HPDE6-E6E7 (cell line): ENCODE results near the gene SLC32A1.

Source experiments
- DNase-seq: peaks from one replicate; pipeline ENCODE4 v3.0.0; 2011; ENCODE audit warnings: missing footprints; ENCODE audit errors: extremely low spot score

The SLC32A1 gene

GRCh38 chr20:38723848-38724625 is at the start of gene SLC32A1:
Gene SLC32A1, plus strand, starts transcription at chr20:38724486. Its CDS starts 239 bp downstream, at chr20:38724725.
- DNase-seq = no peak

DNA sequence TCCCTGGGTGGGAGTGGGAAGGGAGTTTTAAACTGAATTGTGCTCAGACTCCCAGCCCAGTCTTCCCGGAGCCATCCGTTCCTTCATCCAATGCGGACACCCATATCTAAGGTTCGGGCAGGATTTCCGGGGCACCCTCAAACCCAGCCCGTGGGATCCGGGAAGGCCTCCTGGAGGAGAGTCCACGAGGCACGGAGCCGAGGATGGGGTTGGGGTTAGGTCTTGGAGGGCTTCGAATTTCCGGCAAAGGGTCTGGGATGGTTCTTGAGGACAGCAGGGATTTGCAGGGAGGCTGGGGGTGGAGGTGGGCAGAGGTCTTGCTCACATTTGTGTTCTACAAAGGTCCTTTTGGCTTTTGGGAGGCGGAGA is 49.5 kb upstream of the SLC32A1 start:
- no peak for DNase-seq

DNA sequence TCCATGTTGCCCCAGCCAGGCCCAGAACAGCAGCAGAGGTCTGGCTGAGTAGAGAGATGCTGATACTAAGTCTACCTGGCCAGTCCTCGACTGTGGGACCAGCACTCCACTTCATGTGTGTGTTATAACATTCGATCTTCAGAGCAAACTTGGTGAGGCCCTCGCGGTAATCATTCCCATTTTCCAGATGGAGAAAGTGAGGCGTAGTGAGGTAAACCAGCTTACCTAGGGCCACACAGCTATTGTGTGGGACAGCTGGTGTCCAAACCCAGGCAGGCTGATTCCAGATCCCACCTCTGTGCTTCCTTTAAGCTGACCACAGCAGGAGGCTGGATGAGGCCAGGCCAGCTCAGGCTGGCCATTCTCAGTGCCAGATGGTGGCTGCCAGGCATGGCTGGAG is 47.7 kb upstream of the SLC32A1 start:
- DNase-seq = no peak

DNA sequence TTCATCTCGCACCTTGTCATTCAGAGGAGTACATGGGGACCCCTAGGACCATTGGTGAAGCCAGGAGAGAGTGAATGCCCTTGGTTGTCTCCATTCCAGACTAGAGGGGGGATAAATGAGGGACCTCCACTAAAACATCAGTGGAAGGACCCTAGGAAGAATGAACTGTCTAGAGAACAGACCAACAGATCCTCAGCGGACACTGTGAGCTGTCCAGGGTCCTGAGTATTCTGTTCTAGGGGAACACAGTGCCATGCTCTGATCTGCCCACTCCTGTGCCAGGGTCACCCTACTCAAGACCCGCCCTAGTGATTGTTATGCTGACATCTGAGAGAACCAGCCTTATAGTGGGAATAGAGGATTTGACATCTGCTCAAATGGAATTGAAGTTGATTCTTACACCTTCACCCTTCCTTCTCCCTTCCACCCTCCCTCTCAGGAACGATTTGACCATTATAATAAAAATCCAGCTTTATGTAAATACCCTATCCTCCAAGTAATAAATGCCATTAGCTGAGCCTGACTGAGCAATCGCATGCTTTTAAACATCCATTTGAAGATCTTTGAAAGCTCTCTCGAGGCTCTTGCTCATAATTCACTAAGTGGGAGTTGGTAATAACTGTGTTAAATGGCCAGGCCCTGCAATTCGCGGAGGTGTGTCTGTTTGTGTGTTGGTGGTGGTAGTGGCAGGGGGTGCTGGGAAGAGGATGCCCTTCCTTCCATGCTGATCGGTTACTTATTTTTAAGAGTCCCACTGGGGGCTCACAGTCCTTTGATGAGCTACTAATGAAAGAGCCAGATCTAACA is 43.6 kb upstream of the SLC32A1 start:
- DNase-seq = no peak

- DNase-seq = no peak
Observed at GRCh38 chr20:38685271-38685670, 39.0 kb upstream of the SLC32A1 start.

- DNase-seq = peak; percentile 84
Observed at GRCh38 chr20:38685853-38686473, 38.3 kb upstream of the SLC32A1 start.

DNA sequence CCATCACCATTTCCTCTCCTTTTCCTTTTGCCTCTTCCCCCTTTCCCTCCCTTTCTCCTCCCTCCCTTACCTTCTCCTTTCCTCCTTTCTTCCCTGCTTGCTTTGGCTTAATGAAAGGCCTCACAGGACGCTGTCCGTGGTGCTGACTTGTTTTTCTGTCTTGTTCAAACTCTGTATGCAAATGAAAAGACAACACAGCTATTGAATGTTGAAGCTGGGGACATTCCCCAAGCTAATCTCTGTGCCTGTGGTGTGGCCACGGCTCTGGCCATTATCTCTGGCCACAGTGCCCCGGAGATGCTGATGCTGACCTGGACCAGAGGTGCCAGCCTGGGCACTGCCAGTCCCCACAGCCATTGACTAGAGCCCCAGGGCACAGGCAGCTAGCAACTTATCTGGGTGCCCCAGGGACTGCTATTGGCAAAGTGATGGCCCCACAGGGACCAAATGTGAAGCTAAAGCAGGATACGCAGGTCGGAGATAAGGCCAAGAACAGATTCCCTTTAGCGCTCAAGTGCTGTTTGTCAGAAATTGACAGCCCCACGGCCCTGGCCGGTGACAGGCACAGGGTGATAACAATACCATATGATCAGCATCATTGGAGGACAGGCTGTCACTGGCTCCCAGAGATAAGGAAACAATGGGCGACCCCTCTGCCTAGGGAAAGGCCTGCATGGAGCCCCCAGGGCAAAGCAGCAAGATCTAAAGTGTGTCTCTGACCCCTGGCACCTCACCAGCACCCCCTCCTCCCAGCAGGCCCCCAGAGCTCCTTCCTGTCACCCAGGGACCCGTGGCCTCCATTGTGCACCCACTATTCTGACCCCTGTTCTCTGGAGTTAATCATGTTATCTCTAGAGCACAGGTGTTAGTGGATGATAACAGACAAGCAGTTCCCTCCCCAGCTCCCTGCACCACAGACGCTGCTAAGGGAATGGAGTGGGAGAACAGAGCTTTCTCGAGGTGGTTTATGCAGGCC is 31.6 kb upstream of the SLC32A1 start:
- peak; percentile 45 for DNase-seq

DNA sequence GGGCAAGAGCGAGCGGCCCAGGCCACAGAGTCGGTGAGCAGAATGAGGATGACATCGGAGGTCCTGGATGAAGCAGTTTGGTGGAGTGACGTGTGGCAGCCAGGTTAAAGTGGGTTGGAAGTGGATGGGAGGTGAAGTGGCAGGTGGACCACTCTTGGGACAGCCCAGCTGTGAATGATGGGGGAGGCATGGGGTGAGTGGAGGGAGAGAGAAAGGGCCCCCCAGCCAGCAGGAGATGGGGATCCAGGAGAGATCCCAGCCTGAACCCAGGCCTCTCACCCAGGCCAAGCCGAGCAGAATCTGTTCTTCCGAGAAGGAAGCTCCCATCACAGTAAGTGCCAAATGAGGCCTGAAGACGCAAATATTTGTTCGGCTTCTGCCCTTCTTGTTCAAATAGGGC is 27.0 kb upstream of the SLC32A1 start:
- no peak for DNase-seq

- DNase-seq = no peak
Observed at GRCh38 chr20:38698541-38698940, 25.7 kb upstream of the SLC32A1 start.

DNA sequence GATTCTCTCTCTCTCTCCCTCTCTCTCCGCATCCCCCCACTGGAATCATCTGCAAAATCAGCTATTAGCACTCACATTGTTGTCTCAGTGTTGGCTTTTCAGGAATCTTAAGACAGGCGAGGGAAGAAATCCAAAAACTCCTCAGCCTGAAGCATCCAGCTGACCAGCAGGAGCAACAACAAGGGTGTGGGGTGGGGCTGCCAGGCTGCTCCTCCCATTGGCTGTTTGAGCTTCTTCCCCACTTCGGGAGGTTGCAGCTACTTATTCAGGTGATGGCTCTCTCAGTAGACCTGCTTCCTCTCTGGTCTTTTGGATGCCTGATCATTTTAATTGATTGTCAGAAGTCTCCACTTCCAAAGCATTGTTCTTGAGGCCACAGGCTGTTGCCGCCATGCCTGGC is 24.1 kb upstream of the SLC32A1 start:
- DNase-seq = no peak

DNA sequence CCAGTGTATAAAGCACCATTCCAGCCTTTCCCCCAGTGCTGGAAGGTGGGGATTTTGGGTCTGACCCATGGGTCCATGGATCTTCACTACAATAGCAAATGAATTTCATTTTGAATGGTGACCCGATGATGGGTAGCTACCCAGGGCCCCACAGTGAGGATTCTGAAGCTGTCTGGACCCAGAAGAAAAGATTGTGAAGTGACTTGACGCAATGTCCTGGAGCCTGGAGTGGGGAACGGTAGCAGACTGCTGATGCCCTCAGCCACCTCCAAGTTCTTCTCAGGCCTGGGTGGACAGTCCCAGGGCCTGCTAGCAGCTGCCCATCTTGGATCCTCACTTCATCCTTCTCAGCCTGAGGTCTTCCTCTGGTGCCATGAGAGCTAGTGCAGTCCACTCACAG is 23.4 kb upstream of the SLC32A1 start:
- no peak for DNase-seq

DNA sequence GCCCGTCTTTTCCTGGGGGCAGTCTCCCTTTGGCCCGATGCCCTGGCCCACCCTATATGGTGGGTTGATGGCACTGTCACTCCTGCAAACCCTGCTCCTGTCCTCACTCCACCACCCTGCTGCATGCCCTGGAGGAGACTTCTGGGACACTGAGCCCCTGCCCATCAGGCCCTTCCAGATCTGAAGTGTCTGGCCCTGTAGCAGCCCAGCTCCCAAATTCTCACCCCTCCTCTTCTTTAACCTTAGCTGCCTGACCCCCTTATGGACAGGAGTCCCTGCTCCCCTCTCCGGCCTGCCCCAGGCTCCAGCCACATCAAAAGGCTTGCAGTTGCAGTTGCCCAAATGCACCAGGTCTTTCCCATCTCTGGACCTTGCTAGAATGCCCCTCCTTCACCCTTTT is 20.8 kb upstream of the SLC32A1 start:
- no peak for DNase-seq

DNA sequence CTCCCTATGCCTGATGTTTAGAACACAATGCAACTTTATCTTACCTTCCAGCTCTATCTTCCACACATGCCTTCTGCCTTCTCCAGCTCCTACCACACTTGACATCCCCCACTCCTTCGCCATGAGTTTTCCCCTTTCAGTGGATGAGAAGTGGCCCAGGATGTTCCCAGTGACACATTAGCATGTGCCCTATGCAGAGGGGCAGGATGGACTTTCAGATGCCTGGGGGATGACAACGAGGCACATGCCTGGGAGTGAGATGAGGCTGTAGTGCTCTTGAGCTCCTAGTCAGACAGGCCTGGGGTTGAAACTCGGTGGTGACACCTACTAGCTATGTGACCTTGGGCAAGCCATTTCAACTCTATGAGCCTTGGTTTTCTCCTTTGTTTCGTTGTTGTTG is 20.1 kb upstream of the SLC32A1 start:
- no peak for DNase-seq

GRCh38 chr20:38706509-38706908 is 17.8 kb upstream of the SLC32A1 start:
- DNase-seq = no peak

DNA sequence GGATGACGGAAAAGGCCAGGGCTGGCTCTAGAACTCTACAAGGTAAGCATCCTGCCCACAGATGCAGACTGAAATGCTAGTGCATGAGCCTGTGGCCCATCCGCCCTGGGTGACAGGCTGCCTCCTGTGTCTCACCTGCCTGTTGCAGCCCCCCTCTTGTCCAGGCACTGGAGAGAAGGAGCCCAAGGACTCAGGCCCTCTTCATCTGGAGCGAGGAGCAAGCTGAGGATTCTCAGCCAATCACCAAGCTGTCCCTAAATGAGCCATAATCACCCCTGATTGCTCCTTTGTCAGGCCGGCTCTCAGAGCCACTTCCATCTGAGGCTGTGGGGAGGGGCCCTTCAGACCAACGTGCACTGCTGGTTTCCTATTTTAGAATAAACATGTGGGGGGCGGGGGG is 10.0 kb upstream of the SLC32A1 start:
- DNase-seq = no peak

GRCh38 chr20:38715646-38716045 is 8.6 kb upstream of the SLC32A1 start:
- DNase-seq = no peak

GRCh38 chr20:38722683-38723016 is 1.6 kb upstream of the SLC32A1 start:
- no peak for DNase-seq

DNA sequence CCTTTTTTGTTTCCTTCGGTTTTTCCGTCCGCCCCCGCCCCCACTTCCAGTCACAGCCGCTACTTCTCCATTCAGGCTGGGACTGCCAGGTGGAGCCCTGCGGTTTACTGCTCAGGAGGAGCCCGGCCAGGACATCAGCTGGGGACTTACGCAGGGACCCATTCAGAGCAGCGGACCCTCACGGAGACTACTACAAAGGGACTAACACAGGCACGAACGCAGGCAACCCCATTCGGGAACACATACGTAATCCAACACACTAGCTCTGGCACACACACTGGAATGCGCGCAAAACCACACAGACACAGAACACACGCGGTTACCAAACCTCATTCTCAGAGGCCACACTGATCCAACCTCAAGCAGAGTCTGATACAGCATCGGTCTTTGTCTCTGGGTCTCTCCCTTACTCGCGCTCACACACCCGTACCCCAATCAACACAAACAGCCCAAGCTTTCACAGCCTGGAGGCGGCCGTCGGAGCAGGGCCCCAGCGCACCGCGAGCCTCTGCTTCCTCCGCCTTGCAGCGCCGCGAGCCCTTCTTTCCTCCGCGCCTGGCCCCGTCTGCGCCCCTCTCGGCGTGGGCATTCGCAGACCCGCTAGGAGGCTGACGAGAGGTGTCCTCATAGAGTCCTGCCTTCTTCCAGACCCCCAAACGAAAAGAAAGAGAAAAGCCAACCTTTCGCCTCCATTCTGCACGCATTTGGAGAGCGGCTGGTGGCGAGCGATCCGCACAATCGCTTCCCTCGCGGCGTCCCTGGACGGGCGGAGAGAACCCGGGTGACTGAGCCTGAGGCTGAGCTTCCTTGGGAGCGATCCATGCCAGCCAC is 1.1 kb upstream of the SLC32A1 start:
- DNase-seq = no peak

DNA sequence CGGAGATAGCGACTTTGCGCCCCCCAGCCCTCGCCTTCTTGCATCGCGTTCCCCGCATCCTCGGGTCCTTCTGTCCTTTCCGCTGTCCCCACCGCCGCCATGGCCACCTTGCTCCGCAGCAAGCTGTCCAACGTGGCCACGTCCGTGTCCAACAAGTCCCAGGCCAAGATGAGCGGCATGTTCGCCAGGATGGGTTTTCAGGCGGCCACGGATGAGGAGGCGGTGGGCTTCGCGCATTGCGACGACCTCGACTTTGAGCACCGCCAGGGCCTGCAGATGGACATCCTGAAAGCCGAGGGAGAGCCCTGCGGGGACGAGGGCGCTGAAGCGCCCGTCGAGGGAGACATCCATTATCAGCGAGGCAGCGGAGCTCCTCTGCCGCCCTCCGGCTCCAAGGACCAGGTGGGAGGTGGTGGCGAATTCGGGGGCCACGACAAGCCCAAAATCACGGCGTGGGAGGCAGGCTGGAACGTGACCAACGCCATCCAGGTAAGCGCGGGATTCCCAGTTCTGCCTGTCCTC is 401 bp downstream of the SLC32A1 start:
- DNase-seq = no peak

GRCh38 chr20:38725148-38725901 is 1.0 kb downstream of the SLC32A1 start:
- DNase-seq = no peak
